Colonic mucosa (tissue), 4 donors: ENCODE results near the gene BCL7A. TPM values are rescaled to one million over a fixed set of nuclear protein-coding genes. Genes with fewer than 3 reads are reported as not detected.

Experiments
- DNase-seq: peaks from one replicate; pipeline ENCODE4 v3.0.0-alpha.2; 2020
- H3K27ac ChIP-seq: fragments of 200-600 bp; one replicate; pipeline ENCODE4 v1.8.0; 2021
- H3K27me3 ChIP-seq: fragments of 200-600 bp; one replicate; pipeline ENCODE4 v1.8.0; 2021
- H3K36me3 ChIP-seq: fragments of 200-600 bp; one replicate; pipeline ENCODE4 v1.8.0; 2021
- H3K4me1 ChIP-seq: fragments of 200-600 bp; one replicate; pipeline ENCODE4 v1.8.0; 2021; ENCODE audit warnings: mild to moderate bottlenecking
- H3K4me3 ChIP-seq: fragments of 200-600 bp; one replicate; pipeline ENCODE4 v1.8.0; 2021
- H3K9ac ChIP-seq, 2 donors: one replicate each; pipeline ENCODE4 v1.7.0; 2013; ENCODE audit warnings: control low read depth in 2 of 2, low read depth in 2 of 2, low read length in 2 of 2
- H3K9me3 ChIP-seq: fragments of 200-600 bp; one replicate; pipeline ENCODE4 v1.8.0; 2021
- intact Hi-C: fragments of 100-400 bp; cut with DNase I; formaldehyde crosslinking; loops from one replicate; pipeline ENCODE4 v1.14.1; 2022
- total RNA-seq, 2 donors: library from RNA; stranded (reverse); fragmentation: NEBNext Ultra II Directional in 1 of 2; extraction: Animal tissue kit (Norgen Biotek cat#: 25700) in 1 of 2; gene quantifications; one replicate each; pipeline ENCODE4 v1.2.1, GENCODE V29; 2021
- TF ChIP-seq, protein P1 (sequence below): fragments of 200-600 bp; IDR thresholded peaks from one replicate; pipeline ENCODE4 v1.8.0; 2022; ENCODE audit warnings: antibody characterized with exemption, mild to moderate bottlenecking
- donor health status: healthy.
- donor health status: DM: no; HTN: no; CAD: no.
- donor health status: DM: no; HTN: no; CAD: no.

The BCL7A gene
- total RNA-seq, 2 donors from 2014 or later = 7.0 to 10.0 TPM

GRCh38 chr12:122046145-122046544, 24.5 kb downstream of the BCL7A start:
- DNase-seq = no peak
- peaks cover under 1% of the 10 kb centered on the region for H3K4me1 ChIP-seq
- H3K9ac ChIP-seq = no peak overlapping the region
- no peak overlapping the region for H3K27ac ChIP-seq
- H3K4me3 ChIP-seq = no peak overlapping the region
- H3K36me3 ChIP-seq = no peaks in the 10 kb centered on the region
- TF ChIP-seq, protein P1, sequence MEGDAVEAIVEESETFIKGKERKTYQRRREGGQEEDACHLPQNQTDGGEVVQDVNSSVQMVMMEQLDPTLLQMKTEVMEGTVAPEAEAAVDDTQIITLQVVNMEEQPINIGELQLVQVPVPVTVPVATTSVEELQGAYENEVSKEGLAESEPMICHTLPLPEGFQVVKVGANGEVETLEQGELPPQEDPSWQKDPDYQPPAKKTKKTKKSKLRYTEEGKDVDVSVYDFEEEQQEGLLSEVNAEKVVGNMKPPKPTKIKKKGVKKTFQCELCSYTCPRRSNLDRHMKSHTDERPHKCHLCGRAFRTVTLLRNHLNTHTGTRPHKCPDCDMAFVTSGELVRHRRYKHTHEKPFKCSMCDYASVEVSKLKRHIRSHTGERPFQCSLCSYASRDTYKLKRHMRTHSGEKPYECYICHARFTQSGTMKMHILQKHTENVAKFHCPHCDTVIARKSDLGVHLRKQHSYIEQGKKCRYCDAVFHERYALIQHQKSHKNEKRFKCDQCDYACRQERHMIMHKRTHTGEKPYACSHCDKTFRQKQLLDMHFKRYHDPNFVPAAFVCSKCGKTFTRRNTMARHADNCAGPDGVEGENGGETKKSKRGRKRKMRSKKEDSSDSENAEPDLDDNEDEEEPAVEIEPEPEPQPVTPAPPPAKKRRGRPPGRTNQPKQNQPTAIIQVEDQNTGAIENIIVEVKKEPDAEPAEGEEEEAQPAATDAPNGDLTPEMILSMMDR = no peak
- no peaks in the 10 kb centered on the region for H3K27me3 ChIP-seq
- H3K9me3 ChIP-seq = no peaks in the 10 kb centered on the region
- intact Hi-C loops = no loop called here

- Histone ChIP-seq H3K27me3 (no peaks in the 10 kb centered on the region), H3K4me3 (no peak overlapping the region), H3K27ac (no peak overlapping the region), H3K4me1 (no peaks in the 10 kb centered on the region), H3K36me3 (no peaks in the 10 kb centered on the region), H3K9me3 (no peaks in the 10 kb centered on the region), H3K9ac (no peak overlapping the region)
- DNase-seq = no peak
- intact Hi-C loops = no loop called here
- TF ChIP-seq, protein P1 = no peak
Measured at GRCh38 chr12:122048151-122048550, 26.5 kb downstream of the BCL7A start.

GRCh38 chr12:122049827-122050226, 28.1 kb downstream of the BCL7A start:
- DNase-seq = no peak
- Histone ChIP-seq H3K4me3 (no peak overlapping the region), H3K27me3 (no peaks in the 10 kb centered on the region), H3K36me3 (no peaks in the 10 kb centered on the region), H3K9me3 (no peaks in the 10 kb centered on the region), H3K9ac (no peak overlapping the region), H3K4me1 (no peaks in the 10 kb centered on the region), H3K27ac (no peak overlapping the region)
- intact Hi-C loops = loop anchor here (5.0 kb wide), 1 partner anchor 142 kb away; no protein-coding TSS in a partner anchor
- TF ChIP-seq, protein P1 = no peak

DNA sequence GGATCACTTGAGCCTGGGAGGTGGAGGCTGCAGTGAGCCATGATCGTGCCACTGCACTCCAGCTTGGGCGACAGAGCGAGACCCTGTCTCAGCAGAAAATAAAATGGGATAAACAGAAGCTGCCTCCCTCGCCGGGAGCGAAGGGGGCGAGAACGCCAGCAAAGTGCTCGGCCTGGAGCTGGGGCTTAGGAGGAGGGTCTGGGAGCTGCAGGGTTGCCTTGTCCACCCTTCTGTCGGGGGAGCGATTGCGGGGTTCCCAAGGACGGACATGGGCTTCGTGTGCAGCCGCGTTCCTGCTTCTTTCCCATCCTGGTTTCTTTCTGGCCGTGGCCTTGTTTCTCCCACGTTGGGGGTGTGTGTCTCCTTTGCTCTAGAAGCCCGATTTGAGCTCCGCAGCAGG, 29.0 kb downstream of the BCL7A start:
- Histone ChIP-seq H3K9me3 (no peaks in the 10 kb centered on the region), H3K4me3 (no peak overlapping the region), H3K9ac (no peak overlapping the region), H3K27ac (no peak overlapping the region), H3K36me3 (no peaks in the 10 kb centered on the region), H3K4me1 (no peaks in the 10 kb centered on the region), H3K27me3 (no peaks in the 10 kb centered on the region)
- TF ChIP-seq, protein P1 = no peak
- intact Hi-C loops = loop anchor here (5.0 kb wide), 1 partner anchor 142 kb away; no protein-coding TSS in a partner anchor
- DNase-seq = no peak

DNA sequence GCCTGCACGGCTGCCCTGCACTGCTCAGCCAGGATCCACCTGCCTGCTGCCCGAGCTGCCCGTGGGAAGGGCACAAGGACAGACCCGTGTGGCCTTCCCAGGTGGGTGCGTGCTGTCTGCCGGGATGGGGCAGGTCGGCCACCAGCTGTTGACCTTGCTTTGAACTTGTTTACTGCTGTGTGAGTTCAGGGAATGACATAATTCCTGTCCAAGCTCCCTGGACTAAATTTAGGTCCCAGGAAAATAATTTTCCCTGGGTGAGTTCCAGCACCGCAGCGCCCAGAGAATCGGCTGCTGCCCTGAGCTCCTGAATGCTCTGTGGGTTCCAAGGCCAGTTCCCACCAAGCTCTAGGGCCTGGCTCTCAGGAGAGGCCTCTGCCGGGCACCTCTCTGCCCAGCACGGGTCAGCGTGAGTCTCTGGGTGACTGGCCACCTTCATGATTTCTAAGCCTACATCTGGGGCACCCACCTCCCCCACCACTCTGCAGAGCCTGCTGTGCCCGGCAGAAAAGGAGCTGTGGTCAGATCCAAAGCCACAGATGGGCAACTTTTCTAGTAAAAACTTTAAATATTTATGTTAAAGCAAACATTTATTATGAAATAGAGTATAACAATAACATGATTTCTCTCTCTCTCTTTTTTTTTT, 29.7 kb downstream of the BCL7A start:
- DNase-seq = no peak
- H3K9me3 ChIP-seq = no peaks in the 10 kb centered on the region
- no peak overlapping the region for H3K27ac ChIP-seq
- TF ChIP-seq, protein P1 = no peak
- intact Hi-C loops = loop anchor here (5.0 kb wide), 1 partner anchor 141 kb away; no protein-coding TSS in a partner anchor
- H3K36me3 ChIP-seq = no peaks in the 10 kb centered on the region
- no peak overlapping the region for H3K4me3 ChIP-seq
- H3K27me3 ChIP-seq = no peaks in the 10 kb centered on the region
- H3K4me1 ChIP-seq = no peaks in the 10 kb centered on the region
- no peak overlapping the region for H3K9ac ChIP-seq
